BJ (cell line): Measurements from ENCODE around the gene DHCR7. TPM values are rescaled to one million over a fixed set of nuclear protein-coding genes. Genes with fewer than 3 reads are reported as not detected.

Experiments used
- CTCF ChIA-PET: fragments of 350-600 bp; formaldehyde crosslinking; extraction: SDS; loops from one replicate; lab custom pipeline; 2021; ENCODE audit warnings: antibody characterized with exemption, inconsistent platforms; lab: Yijun Ruan, JAX
- POLR2A ChIA-PET: fragments of 300-600 bp; sonication (Branson Sonifier 250); formaldehyde crosslinking; extraction: SDS; loops from one replicate; lab custom pipeline; 2021; ENCODE audit warnings: antibody characterized with exemption; lab: Charles Lee
- DNase-seq: peaks from one replicate; pipeline ENCODE4 v3.0.0-alpha.2; 2011; ENCODE audit warnings: low read depth
- H3K27me3 ChIP-seq: 2 replicates; pipeline ENCODE4 v1.6.0; 2011; ENCODE audit warnings: low read length; ENCODE audit not compliant: control insufficient read depth, insufficient read depth
- H3K36me3 ChIP-seq: 2 replicates; pipeline ENCODE4 v1.5.1; 2011; ENCODE audit warnings: low read length; ENCODE audit not compliant: control insufficient read depth, insufficient read depth
- H3K4me3 ChIP-seq: 2 replicates; pipeline ENCODE4 v1.5.1; 2011; ENCODE audit warnings: low read depth, mild to moderate bottlenecking, control low read depth, low read length
- CTCF ChIP-seq: IDR thresholded peaks from 2 replicates; pipeline ENCODE4 v1.5.1; 2011; ENCODE audit warnings: low read depth, mild to moderate bottlenecking, control low read depth, inconsistent platforms, low read length, moderate library complexity; ENCODE audit not compliant: insufficient read depth
- polyA plus RNA-seq: library from polyadenylated mRNA; depleted of rRNA; stranded (reverse); fragments of >200 nt; gene quantifications from 2 replicates; pipeline ENCODE4 v1.2.3, GENCODE V29; 2011

The DHCR7 gene
- polyA plus RNA-seq, 1 experiment, result 61.1 TPM

- Histone ChIP-seq H3K27me3 (peaks cover under 1% of the 10 kb centered on the region), H3K36me3 (no peaks in the 10 kb centered on the region), H3K4me3 (no peak overlapping the region)
- POLR2A ChIA-PET, result no interaction called here
- TF ChIP-seq CTCF, result no peak
- no peak for DNase-seq
- CTCF ChIA-PET, result no interaction called here
Observed at GRCh38 chr11:71395263-71395560, 53.0 kb downstream of the DHCR7 start.

GRCh38 chr11:71393283-71393682 is 54.9 kb downstream of the DHCR7 start:
- TF ChIP-seq CTCF, result no peak
- CTCF ChIA-PET, result interaction anchor here (1.3 kb wide), 1 partner anchor 20 kb away, joined by 3 read pairs; no protein-coding TSS in a partner anchor
- POLR2A ChIA-PET, result interaction anchor here (0.6 kb wide), 1 partner anchor 33 kb away, joined by 3 read pairs; no protein-coding TSS in a partner anchor
- H3K36me3 ChIP-seq, result no peaks in the 10 kb centered on the region
- no peak overlapping the region for H3K4me3 ChIP-seq
- peaks cover 2% of the 10 kb centered on the region for H3K27me3 ChIP-seq
- DNase-seq, result no peak

GRCh38 chr11:71391796-71392195 is 56.4 kb downstream of the DHCR7 start:
- H3K4me3 ChIP-seq, result no peak overlapping the region
- ChIA-PET CTCF (no interaction called here), POLR2A (no interaction called here)
- H3K27me3 ChIP-seq, result peaks cover 3% of the 10 kb centered on the region
- DNase-seq, result no peak
- H3K36me3 ChIP-seq, result no peaks in the 10 kb centered on the region
- no peak for TF ChIP-seq CTCF

- DNase-seq, result no peak
- H3K27me3 ChIP-seq, result peaks cover 3% of the 10 kb centered on the region
- POLR2A ChIA-PET, result no interaction called here
- H3K4me3 ChIP-seq, result no peak overlapping the region
- no peak for TF ChIP-seq CTCF
- H3K36me3 ChIP-seq, result no peaks in the 10 kb centered on the region
- CTCF ChIA-PET, result no interaction called here
Observed at GRCh38 chr11:71391352-71391751, 56.8 kb downstream of the DHCR7 start.

- TF ChIP-seq CTCF, result no peak
- CTCF ChIA-PET, result interaction anchor here (0.7 kb wide), 1 partner anchor 610 kb away, joined by 4 read pairs; no protein-coding TSS in a partner anchor
- no peak for DNase-seq
- Histone ChIP-seq H3K4me3 (no peak overlapping the region), H3K36me3 (no peaks in the 10 kb centered on the region), H3K27me3 (peaks cover 5% of the 10 kb centered on the region)
- POLR2A ChIA-PET, result no interaction called here
Observed at GRCh38 chr11:71388637-71389235, 59.5 kb downstream of the DHCR7 start.
